Activated naive CD4-positive, alpha-beta T cell treated with anti-CD3 and anti-CD28 coated beads, Interleukin-2, amount 50 U/mL, for 24 hours (primary cell): ENCODE results near the gene KLHL18.

Experiments used
- H3K27ac Mint-ChIP-seq: one replicate; pipeline ENCODE4 v1.8.0; 2021; ENCODE audit warnings: mild to moderate bottlenecking, mixed read lengths
- H3K27me3 Mint-ChIP-seq: one replicate; pipeline ENCODE4 v1.8.0; 2021; ENCODE audit warnings: mixed read lengths
- H3K36me3 Mint-ChIP-seq: one replicate; pipeline ENCODE4 v1.8.0; 2021; ENCODE audit warnings: mixed read lengths
- H3K4me1 Mint-ChIP-seq: one replicate; pipeline ENCODE4 v1.8.0; 2021; ENCODE audit warnings: mixed read lengths
- H3K4me3 Mint-ChIP-seq: one replicate; pipeline ENCODE4 v1.8.0; 2021; ENCODE audit warnings: mild to moderate bottlenecking, mixed read lengths
- H3K9me3 Mint-ChIP-seq: one replicate; pipeline ENCODE4 v1.8.0; 2021; ENCODE audit warnings: mixed read lengths

KLHL18 gene

DNA sequence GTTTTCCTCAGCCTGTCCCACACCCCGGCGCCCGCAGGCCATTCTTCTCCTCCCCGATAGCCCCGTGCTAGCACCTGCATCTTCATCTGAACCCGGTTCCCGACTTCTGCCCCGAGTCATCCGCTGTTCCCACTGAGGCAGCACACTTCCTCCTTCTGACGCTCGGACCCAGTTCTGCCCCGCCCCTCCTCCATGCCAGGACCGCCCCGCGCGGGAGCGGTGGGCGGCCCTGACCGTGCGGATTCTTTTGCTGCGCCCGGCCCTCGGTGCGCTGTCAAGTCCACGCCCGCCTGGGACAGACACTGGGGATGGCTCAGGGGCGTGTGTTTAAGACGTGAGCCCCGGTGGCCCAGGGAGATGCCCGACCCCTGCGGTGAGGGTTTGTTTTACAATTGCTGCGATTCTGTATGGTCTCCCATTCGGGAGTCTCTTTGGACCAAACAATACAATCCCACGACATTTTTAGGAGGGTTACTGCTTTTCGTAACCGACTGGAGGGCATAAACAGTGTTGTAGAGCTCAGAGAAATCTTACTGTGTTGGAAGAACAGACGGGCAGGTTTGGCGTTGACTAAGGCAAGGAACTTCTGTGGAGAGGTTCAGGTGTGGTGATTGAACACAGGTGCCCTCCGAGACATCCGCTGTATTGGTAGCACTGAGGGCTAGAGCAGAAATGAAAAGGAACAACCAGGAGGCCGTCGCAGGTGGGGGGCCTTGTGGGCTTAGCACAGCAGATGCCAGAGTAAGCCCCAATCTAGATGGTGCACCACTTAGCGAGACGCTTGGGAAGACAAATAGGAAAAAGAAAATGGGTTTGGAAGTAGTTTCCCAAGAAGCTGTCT lies 98.8 kb downstream of the KLHL18 start:
- H3K27ac Mint-ChIP-seq, result peak overlapping the region; percentile 94
- H3K27me3 Mint-ChIP-seq, result no peaks in the 10 kb centered on the region
- peak overlapping the region; percentile 98 for H3K4me3 Mint-ChIP-seq
- peaks cover 53% of the 10 kb centered on the region for H3K4me1 Mint-ChIP-seq
- no peaks in the 10 kb centered on the region for H3K9me3 Mint-ChIP-seq
- peaks cover 6% of the 10 kb centered on the region for H3K36me3 Mint-ChIP-seq

DNA sequence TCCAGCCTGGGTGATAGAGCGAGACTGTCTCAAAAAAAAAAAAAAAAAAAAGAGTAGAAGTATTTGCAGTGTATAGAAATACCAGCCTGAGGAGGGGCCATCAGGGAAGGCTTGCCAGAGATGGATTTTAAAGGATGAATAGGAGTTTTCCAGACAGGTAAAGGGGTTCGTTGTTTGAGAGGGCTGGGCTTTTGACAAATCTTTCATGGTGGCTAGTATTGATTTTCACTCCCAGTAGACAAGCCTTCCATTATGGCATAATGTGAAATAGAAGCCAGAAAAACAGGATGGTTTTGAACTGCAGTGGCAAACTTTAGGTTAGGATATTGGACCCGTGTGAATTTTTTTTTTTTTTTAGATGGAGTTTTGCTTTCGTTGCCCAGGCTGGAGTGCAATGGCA lies 101.7 kb downstream of the KLHL18 start:
- Mint-ChIP-seq H3K27me3 (no peaks in the 10 kb centered on the region), H3K4me1 (peaks cover 56% of the 10 kb centered on the region), H3K4me3 (no peak overlapping the region), H3K27ac (no peak overlapping the region), H3K9me3 (no peaks in the 10 kb centered on the region), H3K36me3 (peaks cover 6% of the 10 kb centered on the region)

GRCh38 chr3:47385007-47385406 lies 102.3 kb downstream of the KLHL18 start:
- H3K9me3 Mint-ChIP-seq, result no peaks in the 10 kb centered on the region
- peaks cover 50% of the 10 kb centered on the region for H3K4me1 Mint-ChIP-seq
- no peaks in the 10 kb centered on the region for H3K27me3 Mint-ChIP-seq
- H3K27ac Mint-ChIP-seq, result no peak overlapping the region
- H3K36me3 Mint-ChIP-seq, result peaks cover 4% of the 10 kb centered on the region
- H3K4me3 Mint-ChIP-seq, result no peak overlapping the region

- H3K27me3 Mint-ChIP-seq, result no peaks in the 10 kb centered on the region
- H3K36me3 Mint-ChIP-seq, result peaks cover 2% of the 10 kb centered on the region
- H3K9me3 Mint-ChIP-seq, result no peaks in the 10 kb centered on the region
- H3K4me3 Mint-ChIP-seq, result no peak overlapping the region
- no peak overlapping the region for H3K27ac Mint-ChIP-seq
- H3K4me1 Mint-ChIP-seq, result peaks cover 43% of the 10 kb centered on the region
Measured at GRCh38 chr3:47385796-47386195, 103.1 kb downstream of the KLHL18 start.

- no peaks in the 10 kb centered on the region for H3K36me3 Mint-ChIP-seq
- H3K4me1 Mint-ChIP-seq, result peaks cover 36% of the 10 kb centered on the region
- H3K9me3 Mint-ChIP-seq, result no peaks in the 10 kb centered on the region
- peak overlapping the region; percentile 68 for H3K27ac Mint-ChIP-seq
- no peaks in the 10 kb centered on the region for H3K27me3 Mint-ChIP-seq
- no peak overlapping the region for H3K4me3 Mint-ChIP-seq
Measured at GRCh38 chr3:47392933-47393332, 110.2 kb downstream of the KLHL18 start.

DNA sequence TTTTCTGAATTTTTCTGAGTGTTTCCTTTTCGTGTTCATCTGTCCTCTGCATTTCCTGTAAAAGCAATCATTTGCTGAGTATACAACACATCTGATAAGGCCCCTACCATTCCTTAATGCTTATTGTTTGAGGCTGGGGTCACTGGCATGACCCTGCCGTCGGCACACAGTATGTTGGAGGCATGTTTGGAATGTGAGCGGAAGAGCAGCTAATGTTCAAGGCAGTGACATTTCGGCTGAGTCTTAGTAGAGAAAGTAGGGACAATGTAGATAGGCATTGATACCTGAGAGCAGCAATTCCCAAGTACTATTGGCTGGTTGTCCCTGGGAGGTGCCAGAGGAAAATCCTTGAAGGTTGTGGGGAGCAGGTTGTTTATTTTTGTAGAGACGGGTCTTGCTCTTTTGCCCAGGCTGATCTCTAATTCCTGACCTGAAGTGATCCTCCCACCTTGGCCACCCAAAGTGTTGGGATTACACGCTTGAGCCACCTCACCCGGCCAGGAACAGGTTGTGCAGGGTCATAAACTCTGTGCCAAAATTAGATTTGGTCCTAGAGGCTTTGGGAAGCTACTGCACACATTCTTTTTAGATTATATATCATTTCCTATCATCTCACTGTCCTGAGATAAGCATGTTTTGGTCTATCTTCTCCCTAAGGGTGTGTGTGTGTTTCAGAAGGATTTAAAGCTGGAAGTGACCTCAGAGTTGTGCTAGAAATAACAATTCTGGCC lies 111.6 kb downstream of the KLHL18 start:
- Mint-ChIP-seq H3K27ac (no peak overlapping the region), H3K4me1 (peaks cover 33% of the 10 kb centered on the region), H3K4me3 (no peak overlapping the region)

GRCh38 chr3:47394881-47395280 lies 112.1 kb downstream of the KLHL18 start:
- no peaks in the 10 kb centered on the region for H3K27me3 Mint-ChIP-seq
- H3K27ac Mint-ChIP-seq, result no peak overlapping the region
- no peaks in the 10 kb centered on the region for H3K9me3 Mint-ChIP-seq
- no peaks in the 10 kb centered on the region for H3K36me3 Mint-ChIP-seq
- H3K4me1 Mint-ChIP-seq, result peaks cover 33% of the 10 kb centered on the region
- no peak overlapping the region for H3K4me3 Mint-ChIP-seq

More for the DNA sequence above, 111.6 kb downstream of the KLHL18 start:
- H3K9me3 Mint-ChIP-seq, result no peaks in the 10 kb centered on the region
- H3K36me3 Mint-ChIP-seq, result no peaks in the 10 kb centered on the region
- no peaks in the 10 kb centered on the region for H3K27me3 Mint-ChIP-seq
